Left cardiac atrium (tissue), 4 donors: ENCODE data around the gene HARS1. TPM values are rescaled to one million over a fixed set of nuclear protein-coding genes. Genes with fewer than 3 reads are reported as not detected.
"Not testable (repeated sequence)": the region's sequence is repeated elsewhere in the genome, so short reads cannot be mapped to it uniquely, and the experiment has no call there.

ENCODE experiments used
- ATAC-seq, 2 donors: fragments of 200-7000 bp; cut with Tn5 transposase; one replicate each; pipeline ENCODE4 v1.9.1; 2020; ENCODE audit warnings: mild to moderate bottlenecking in 2 of 2, moderate library complexity in 2 of 2
- DNase-seq: peaks from one replicate; pipeline ENCODE4 v3.0.0-alpha.2; 2020
- intact Hi-C, 2 donors: fragments of 100-400 bp; cut with DNase I; formaldehyde crosslinking; loops; one replicate each; pipeline versions ENCODE4 v1.14.1 to v1.15.1; 2022 to 2023
- total RNA-seq, 2 donors: library from RNA; stranded (reverse); fragmentation: NEBNext Ultra II Directional; extraction: Animal tissue kit (Norgen Biotek cat#: 25700); gene quantifications; one replicate each; pipeline ENCODE4 v1.2.1, GENCODE V29; 2021
- donor health status: DM: no; HTN: yes; CAD: no.
- donor health status: DM: no; HTN: yes; CAD: no; lungs with severe emphysema.
- donor health status: DM: yes; HTN: yes; CAD: no.
- donor health status: Dilated cardiomyopathy.

HARS1 gene
- total RNA-seq, 2 donors from 2014 or later = 35.3 to 46.5 TPM

GRCh38 chr5:140694276-140694675 lies 3.1 kb upstream of the HARS1 start:
- intact Hi-C loops = no loop called here
- no peak for DNase-seq
- ATAC-seq = no peak

- no peak for DNase-seq
- intact Hi-C loops = loop anchor here in 1 of 2 donors (2.0 kb wide), 1 partner anchor 26 kb away; the partner anchor contains the start of gene WDR55
- ATAC-seq = peak in 1 of 2 donors; percentile 1
Observed at GRCh38 chr5:140690376-140690932, 716 bp downstream of the HARS1 start.

- intact Hi-C loops = no loop called here
- DNase-seq (no peak), ATAC-seq (no peak)
Observed at GRCh38 chr5:140678993-140679392, 12.2 kb downstream of the HARS1 start.

- no peak for DNase-seq
- intact Hi-C loops = no loop called here
- no peak for ATAC-seq
Observed at GRCh38 chr5:140677947-140678346, 13.2 kb downstream of the HARS1 start.

- DNase-seq = no peak
- intact Hi-C loops = no loop called here
- ATAC-seq = no peak
Observed at GRCh38 chr5:140674629-140675028, 16.5 kb downstream of the HARS1 start.

- DNase-seq = no peak
- intact Hi-C loops = no loop called here
- ATAC-seq = no peak
Observed at GRCh38 chr5:140674211-140674610, 17.0 kb downstream of the HARS1 start.

GRCh38 chr5:140673187-140673976 lies 17.8 kb downstream of the HARS1 start, which contains the start of gene DND1:
Gene DND1 (minus strand): TSS chr5:140673576. CDS start chr5:140673542, 34 bp downstream.
- intact Hi-C loops = no loop called here
- DNase-seq (peak; percentile 32), ATAC-seq (peak in 1 of 2 donors; percentile 4)

- ATAC-seq = peak; percentile 30 to 77
- intact Hi-C loops = no loop called here
Observed at GRCh38 chr5:140672455-140673186, 18.5 kb downstream of the HARS1 start.

GRCh38 chr5:140671472-140672125 lies 19.6 kb downstream of the HARS1 start:
- intact Hi-C loops = no loop called here
- no peak for DNase-seq
- ATAC-seq = no peak

More at GRCh38 chr5:140672455-140673186, 18.5 kb downstream of the HARS1 start:
- DNase-seq = peak; percentile 68

- DNase-seq, ATAC-seq, intact Hi-C loops: not testable (repeated sequence)
Observed at GRCh38 chr5:140671035-140671434, 20.1 kb downstream of the HARS1 start.

GRCh38 chr5:140664359-140665119 lies 26.6 kb downstream of the HARS1 start, which contains the start of gene WDR55:
Gene WDR55 (plus strand): TSS chr5:140664904. CDS start chr5:140664913, 9 bp downstream.
- DNase-seq = peak; percentile 97
- intact Hi-C loops = loop anchor here in 1 of 2 donors (1.0 to 2.0 kb wide), 2 partner anchors 26 to 117 kb away; partner anchors contain the start of genes EIF4EBP3, HARS1 and HARS2
- peak; percentile 99 for ATAC-seq

- intact Hi-C loops = loop anchor here in 1 of 2 donors (1.0 to 2.0 kb wide), 2 partner anchors 27 to 117 kb away; partner anchors contain the start of genes EIF4EBP3, HARS1 and HARS2
- DNase-seq (no peak), ATAC-seq (peak in 1 of 2 donors; percentile 3)
Observed at GRCh38 chr5:140664030-140664358, 27.2 kb downstream of the HARS1 start.

GRCh38 chr5:140660371-140660770 lies 30.8 kb downstream of the HARS1 start:
- intact Hi-C loops, ATAC-seq, DNase-seq: not testable (repeated sequence)

GRCh38 chr5:140658870-140659269 lies 32.3 kb downstream of the HARS1 start:
- ATAC-seq (no peak), DNase-seq (no peak)
- intact Hi-C loops = no loop called here

GRCh38 chr5:140647042-140647419 lies 44.1 kb downstream of the HARS1 start:
- ATAC-seq = peak; percentile 17 to 39
- intact Hi-C loops = loop anchor here in 1 of 2 donors (10.0 kb wide), 1 partner anchor 82 kb away; the partner anchor contains the start of genes APBB3 and SLC35A4
- DNase-seq = no peak

- intact Hi-C loops = loop anchor here (5.0 to 10.0 kb wide), 2 partner anchors 78 to 95 kb away; partner anchors contain the start of genes APBB3 (in 1 of the 2), EIF4EBP3 (in 1 of the 2) and SLC35A4 (in 1 of the 2)
- DNase-seq = no peak
- no peak for ATAC-seq
Observed at GRCh38 chr5:140642718-140643117, 48.5 kb downstream of the HARS1 start.

GRCh38 chr5:140641716-140642115 lies 49.5 kb downstream of the HARS1 start:
- DNase-seq (no peak), ATAC-seq (no peak)
- intact Hi-C loops = loop anchor here (5.0 to 10.0 kb wide), 2 partner anchors 77 to 94 kb away; partner anchors contain the start of genes APBB3 (in 1 of the 2), EIF4EBP3 (in 1 of the 2) and SLC35A4 (in 1 of the 2)
